Measurements from ENCODE around the gene SLC4A5.

Gene SLC4A5

DNA sequence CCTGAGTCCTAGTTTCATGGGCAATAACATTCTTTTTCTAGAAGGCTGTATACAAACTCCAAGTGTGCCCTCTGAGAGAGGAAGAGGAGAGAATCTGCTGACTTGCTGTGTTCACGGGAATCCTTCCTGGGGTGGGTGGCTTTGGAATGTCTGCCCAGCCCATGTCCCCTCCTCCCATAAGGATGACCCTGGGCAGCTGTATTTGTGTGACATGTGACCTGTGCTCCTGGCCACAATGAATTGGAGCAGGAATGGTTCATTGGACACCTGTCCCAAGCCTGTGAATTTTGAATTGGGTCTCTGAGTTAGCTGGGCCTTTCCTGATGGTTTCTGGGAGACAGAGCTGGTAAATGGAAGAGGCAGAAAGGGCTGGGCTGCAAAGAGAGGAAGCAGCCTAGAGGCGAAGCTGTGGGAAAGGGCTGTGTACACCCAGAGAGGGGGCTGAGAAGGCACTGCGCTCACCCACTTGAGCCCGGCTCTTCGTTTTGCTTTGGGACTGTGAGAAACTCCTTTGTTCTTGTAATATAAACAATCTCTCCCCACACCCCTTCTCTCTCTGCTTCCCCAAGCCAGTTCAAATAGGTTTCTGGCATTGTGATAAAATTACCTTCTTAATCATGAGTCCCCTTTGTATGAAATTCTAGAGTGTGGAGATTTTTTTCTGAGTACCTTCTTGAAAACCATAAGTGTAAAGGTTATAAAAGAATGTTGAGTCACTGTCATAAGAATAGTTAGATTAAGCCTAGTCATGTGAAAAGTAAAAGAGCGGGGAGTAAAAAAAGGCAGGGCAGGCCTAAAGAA lies 49.8 kb downstream of the SLC4A5 start:
- H3K27ac ChIP-seq: no peak overlapping the region
- TF ChIP-seq, protein P1, sequence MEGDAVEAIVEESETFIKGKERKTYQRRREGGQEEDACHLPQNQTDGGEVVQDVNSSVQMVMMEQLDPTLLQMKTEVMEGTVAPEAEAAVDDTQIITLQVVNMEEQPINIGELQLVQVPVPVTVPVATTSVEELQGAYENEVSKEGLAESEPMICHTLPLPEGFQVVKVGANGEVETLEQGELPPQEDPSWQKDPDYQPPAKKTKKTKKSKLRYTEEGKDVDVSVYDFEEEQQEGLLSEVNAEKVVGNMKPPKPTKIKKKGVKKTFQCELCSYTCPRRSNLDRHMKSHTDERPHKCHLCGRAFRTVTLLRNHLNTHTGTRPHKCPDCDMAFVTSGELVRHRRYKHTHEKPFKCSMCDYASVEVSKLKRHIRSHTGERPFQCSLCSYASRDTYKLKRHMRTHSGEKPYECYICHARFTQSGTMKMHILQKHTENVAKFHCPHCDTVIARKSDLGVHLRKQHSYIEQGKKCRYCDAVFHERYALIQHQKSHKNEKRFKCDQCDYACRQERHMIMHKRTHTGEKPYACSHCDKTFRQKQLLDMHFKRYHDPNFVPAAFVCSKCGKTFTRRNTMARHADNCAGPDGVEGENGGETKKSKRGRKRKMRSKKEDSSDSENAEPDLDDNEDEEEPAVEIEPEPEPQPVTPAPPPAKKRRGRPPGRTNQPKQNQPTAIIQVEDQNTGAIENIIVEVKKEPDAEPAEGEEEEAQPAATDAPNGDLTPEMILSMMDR (conservative IDR thresholded peaks at IDR 0.05): no peak
- no peak for TF ChIP-seq ZFX (IDR thresholded peaks at IDR 0.05)

DNA sequence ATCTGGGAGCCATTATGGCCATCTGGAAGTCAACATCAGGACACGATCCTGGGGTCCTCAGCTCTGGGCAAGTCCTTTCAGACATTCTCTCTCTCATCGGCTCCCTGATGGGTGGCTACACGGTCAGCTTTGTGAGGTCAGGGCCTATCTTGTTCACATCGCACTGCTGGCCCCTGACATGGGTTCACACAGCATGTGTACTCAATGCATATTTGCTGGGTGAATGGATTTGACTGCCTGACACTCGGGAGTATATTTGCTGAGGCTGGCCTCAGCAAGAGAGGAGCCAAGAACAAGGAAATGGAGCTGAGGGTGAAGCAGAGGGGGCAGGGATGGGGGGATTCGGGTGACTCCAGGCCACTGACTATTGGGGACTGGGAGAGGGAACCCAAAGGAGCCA lies 50.5 kb downstream of the SLC4A5 start:
- TF ChIP-seq ZFX (IDR thresholded peaks at IDR 0.05): no peak
- TF ChIP-seq, protein P1 (conservative IDR thresholded peaks at IDR 0.05): no peak
- no peak overlapping the region for H3K27ac ChIP-seq

DNA sequence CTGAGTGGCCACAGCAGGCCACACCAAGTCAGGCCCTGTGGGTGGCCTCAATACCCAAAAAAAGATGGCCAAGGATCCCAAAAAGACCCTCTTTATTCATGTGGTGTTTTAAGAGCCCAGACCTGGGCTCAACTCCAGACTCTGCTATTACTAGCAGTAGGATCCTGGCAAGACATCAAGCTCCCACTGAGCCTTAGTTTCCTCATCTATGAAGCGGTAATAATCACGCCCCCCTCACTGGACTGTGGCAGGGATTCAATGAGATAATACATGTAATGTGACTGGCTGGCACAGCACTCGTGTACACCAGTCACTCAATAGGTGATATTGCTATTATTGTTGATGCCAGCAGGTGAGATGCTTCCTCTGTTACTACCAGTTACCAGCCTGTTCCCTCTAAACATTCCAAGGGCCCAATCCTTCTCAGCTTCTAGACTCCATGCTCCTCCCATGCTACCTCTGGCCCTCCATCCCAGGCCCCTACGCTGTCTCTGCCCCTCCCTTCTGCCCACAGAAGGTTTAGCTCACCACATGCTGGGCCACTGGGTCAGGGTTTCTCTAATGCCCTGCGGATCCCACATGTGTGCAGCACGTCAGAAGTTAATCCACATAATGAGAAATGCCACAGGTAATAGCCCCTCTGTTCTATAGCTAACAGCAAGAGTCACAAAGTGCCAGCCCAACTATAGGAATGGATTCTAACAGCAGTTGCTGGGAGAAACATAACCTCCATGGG lies 51.2 kb downstream of the SLC4A5 start:
- no peak overlapping the region for H3K27ac ChIP-seq
- TF ChIP-seq, protein P1 (conservative IDR thresholded peaks at IDR 0.05): no peak
- TF ChIP-seq ZFX (IDR thresholded peaks at IDR 0.05): no peak

DNA sequence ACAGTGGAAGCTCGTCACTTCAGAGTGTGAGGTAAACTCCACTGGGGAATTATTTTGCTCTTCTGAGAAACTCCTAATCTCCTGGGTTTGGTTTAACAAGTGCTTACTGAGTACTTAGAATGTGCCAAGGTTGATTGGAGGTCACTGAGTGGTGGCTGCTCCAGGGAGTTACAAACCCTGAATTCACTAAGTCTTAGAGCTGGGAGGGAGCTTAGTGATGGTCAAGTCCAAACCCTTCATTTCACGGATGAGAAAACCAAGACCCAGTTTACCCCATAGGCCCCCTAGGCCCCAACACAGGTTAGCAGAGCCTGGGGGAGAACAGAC lies 52.0 kb downstream of the SLC4A5 start:
- H3K27ac ChIP-seq: no peak overlapping the region

DNA sequence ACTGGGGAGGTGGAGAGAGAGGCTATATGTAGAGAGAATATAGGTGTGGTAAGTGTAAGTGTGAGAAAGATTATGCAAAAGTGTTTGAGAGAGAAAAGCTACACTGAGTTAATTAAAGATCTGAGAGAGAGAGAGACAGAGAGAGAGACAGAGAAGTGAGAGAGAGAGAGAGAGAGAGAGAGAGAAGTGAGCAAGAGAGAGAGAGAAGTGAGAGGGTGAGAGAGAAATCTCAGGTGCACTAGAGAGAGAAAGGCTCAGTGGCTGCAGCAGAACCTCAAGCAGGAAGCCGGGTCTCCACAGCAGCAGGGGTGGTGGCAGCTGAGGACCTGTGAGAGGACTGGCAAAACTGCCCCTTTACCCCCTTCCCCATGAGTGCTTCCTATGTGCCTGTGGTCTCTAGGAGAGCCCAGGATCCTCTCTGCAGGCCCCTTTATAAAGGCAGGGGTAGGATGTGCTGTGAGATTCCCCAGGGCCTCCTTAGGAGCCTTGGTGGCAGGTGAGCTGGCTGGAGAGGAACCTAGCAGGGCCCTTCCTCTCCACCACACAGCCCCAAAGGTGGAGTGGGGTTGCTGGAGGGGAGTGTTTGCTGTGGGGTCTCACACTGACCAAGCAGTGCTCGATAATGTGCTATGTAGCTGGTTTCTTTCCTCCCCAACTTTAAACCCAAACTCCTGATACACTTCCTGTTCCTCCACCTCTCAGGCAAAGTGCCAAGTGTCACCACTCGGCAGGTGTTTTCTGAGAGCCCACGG lies 52.6 kb downstream of the SLC4A5 start:
- H3K27ac ChIP-seq: no peak overlapping the region
- TF ChIP-seq, protein P1 (conservative IDR thresholded peaks at IDR 0.05): no peak
- no peak for TF ChIP-seq ZFX (IDR thresholded peaks at IDR 0.05)

More for the DNA sequence above, 52.0 kb downstream of the SLC4A5 start:
- no peak for TF ChIP-seq ZFX (IDR thresholded peaks at IDR 0.05)
- TF ChIP-seq, protein P1 (conservative IDR thresholded peaks at IDR 0.05): no peak

DNA sequence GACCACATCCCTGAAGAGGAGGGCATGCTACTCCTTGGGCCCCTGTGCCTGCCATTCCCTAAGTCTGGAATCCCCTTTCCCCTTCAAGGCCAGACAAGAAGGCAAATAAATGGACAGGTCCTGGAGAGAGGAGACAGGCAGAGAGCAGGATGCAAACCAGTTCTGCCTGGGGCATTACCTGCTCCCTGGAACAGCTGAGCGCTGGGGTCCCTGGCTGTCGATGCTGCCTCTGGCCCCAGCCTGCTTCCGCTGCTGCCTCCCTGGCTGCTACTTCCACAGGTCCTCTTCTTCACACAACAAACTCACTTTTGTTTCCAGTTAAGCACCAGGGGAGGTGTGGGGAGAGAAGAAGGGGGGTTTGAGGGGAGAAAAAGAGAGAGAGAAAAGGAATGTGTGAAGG lies 53.1 kb downstream of the SLC4A5 start:
- TF ChIP-seq, protein P1 (conservative IDR thresholded peaks at IDR 0.05): no peak
- no peak for TF ChIP-seq ZFX (IDR thresholded peaks at IDR 0.05)
- H3K27ac ChIP-seq: no peak overlapping the region

DNA sequence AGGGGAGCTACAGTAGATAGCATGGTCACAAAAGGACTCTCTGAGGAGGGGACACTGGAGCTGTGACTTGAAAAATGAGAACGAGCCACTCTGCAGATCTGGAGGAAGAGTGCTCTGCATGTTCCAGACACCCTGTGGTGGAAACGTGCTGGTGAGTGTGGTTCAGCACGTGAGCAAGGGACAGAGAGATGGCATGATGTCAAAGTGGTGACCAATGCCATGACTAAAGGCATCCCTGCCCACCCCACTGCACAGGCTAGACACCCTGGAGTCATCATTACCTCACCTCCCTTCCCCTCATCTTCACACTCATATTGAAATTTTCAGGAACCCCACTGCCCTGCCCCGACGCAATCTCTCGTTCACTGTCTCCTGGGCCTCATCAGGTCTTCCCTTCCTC lies 56.5 kb downstream of the SLC4A5 start:
- no peak overlapping the region for H3K27ac ChIP-seq
- TF ChIP-seq ZFX (IDR thresholded peaks at IDR 0.05): no peak
- TF ChIP-seq, protein P1 (conservative IDR thresholded peaks at IDR 0.05): no peak
